AG09309 (cell line): ENCODE results near the gene MYO1F.

ENCODE experiments used
- DNase-seq: peaks from one replicate; pipeline ENCODE4 v3.0.0-alpha.2; 2010; ENCODE audit warnings: low read depth
- H3K4me3 ChIP-seq: 2 replicates; pipeline ENCODE4 v1.5.1; 2011; ENCODE audit warnings: mild to moderate bottlenecking, low read depth, low read length, moderate library complexity; ENCODE audit not compliant: control insufficient read depth
- CTCF ChIP-seq: IDR thresholded peaks from 2 replicates; pipeline ENCODE4 v1.5.1; 2011; ENCODE audit warnings: mild to moderate bottlenecking, low read depth, low read length, inconsistent platforms; ENCODE audit not compliant: insufficient read depth, control insufficient read depth; ENCODE audit errors: missing control alignments

MYO1F gene

GRCh38 chr19:8615813-8616596 lies 38.8 kb upstream of the MYO1F start:
- H3K4me3 ChIP-seq, result no peak overlapping the region
- no peak for DNase-seq
- peak; percentile 94 for TF ChIP-seq CTCF

GRCh38 chr19:8615024-8615423 lies 37.8 kb upstream of the MYO1F start:
- TF ChIP-seq CTCF, result no peak
- H3K4me3 ChIP-seq, result no peak overlapping the region
- no peak for DNase-seq

GRCh38 chr19:8614455-8614854 lies 37.2 kb upstream of the MYO1F start:
- TF ChIP-seq CTCF, result no peak
- H3K4me3 ChIP-seq, result no peak overlapping the region

GRCh38 chr19:8612807-8613171 lies 35.5 kb upstream of the MYO1F start:
- no peak for DNase-seq
- TF ChIP-seq CTCF, result no peak
- no peak overlapping the region for H3K4me3 ChIP-seq

More at GRCh38 chr19:8614455-8614854, 37.2 kb upstream of the MYO1F start:
- no peak for DNase-seq

GRCh38 chr19:8611877-8612806 lies 34.9 kb upstream of the MYO1F start:
- H3K4me3 ChIP-seq, result no peak overlapping the region
- DNase-seq, result peak; percentile 56
- no peak for TF ChIP-seq CTCF

- TF ChIP-seq CTCF, result no peak
- no peak for DNase-seq
- H3K4me3 ChIP-seq, result no peak overlapping the region
Observed at GRCh38 chr19:8611391-8611876, 34.2 kb upstream of the MYO1F start.
